ENCODE results near the gene SLC7A7. TPM values are rescaled to one million over a fixed set of nuclear protein-coding genes. Genes with fewer than 3 reads are reported as not detected.

SLC7A7 gene
- total RNA-seq, 1 experiment from 2014 or later: 2.3 TPM

DNA sequence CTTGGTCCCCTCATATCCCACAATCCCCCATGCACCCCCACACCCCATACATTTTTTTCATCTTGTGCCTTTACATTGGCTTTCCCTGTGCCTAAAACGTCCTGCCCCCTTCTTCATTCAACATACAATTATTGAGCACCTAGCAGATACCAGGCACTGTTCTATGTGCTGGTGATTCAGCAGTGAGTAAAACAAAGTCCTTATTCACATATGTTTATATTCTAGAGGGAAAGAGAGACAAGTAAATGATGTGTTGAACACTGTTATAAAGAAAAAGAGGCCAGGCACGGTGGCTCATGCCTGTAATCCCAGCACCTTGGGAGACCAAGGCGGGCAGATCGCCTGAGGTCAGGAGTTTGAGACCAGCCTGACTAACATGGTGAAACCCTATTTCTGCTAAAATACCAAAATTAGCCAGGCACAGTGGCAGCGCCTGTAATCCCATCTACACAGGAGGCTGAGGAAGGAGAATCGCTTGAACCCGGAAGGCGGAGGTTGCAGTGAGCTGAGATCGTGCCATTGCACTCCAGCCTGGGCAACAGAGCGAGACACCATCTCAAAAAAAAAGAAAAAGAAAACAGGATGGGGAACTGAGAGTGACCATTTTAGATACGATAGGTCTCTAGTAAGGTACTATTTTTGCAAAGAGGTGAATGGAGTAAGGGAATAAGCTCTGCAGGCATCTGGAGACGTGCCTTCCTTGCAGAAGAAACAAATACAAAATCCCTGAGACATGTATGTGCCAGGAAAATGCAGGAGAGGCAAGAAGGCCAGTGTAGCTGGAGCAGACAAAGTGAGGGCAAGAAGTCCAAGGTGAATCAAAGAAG, 12.2 kb downstream of the SLC7A7 start:
- ChIA-PET POLR2A (ENCODE audit: low non-redundant PET) (no interaction called here), CTCF (interaction anchor here (0.6 kb wide), 1 partner anchor 293 kb away, joined by 3 read pairs; no protein-coding TSS in a partner anchor)
- H3K4me1 ChIP-seq (ENCODE audit: insufficient read depth, low read length, poor library complexity, severe bottlenecking): no peaks in the 10 kb centered on the region
- no peaks in the 10 kb centered on the region for H3K27me3 ChIP-seq (replicated peaks; ENCODE audit: insufficient read depth, low read depth, low read length, poor library complexity)
- H3K4me3 ChIP-seq (ENCODE audit: low read depth, low read length, poor library complexity, severe bottlenecking): no peak overlapping the region
- H3K9me3 ChIP-seq (ENCODE audit: low read depth, low read length, poor library complexity, severe bottlenecking): no peaks in the 10 kb centered on the region
- no peak for DNase-seq (ENCODE audit: low spot score)
- H3K27ac ChIP-seq (ENCODE audit: low read depth, low read length, poor library complexity, severe bottlenecking): no peak overlapping the region
- intact Hi-C loops (cut with micrococcal nuclease; ENCODE audit: unreplicated experiment): no loop called here
- no peaks in the 10 kb centered on the region for H3K36me3 ChIP-seq (ENCODE audit: insufficient read depth, low read length, poor library complexity, severe bottlenecking)
- BruUV-seq (replicated peaks): no TSS peak
- TF ChIP-seq, protein P1, sequence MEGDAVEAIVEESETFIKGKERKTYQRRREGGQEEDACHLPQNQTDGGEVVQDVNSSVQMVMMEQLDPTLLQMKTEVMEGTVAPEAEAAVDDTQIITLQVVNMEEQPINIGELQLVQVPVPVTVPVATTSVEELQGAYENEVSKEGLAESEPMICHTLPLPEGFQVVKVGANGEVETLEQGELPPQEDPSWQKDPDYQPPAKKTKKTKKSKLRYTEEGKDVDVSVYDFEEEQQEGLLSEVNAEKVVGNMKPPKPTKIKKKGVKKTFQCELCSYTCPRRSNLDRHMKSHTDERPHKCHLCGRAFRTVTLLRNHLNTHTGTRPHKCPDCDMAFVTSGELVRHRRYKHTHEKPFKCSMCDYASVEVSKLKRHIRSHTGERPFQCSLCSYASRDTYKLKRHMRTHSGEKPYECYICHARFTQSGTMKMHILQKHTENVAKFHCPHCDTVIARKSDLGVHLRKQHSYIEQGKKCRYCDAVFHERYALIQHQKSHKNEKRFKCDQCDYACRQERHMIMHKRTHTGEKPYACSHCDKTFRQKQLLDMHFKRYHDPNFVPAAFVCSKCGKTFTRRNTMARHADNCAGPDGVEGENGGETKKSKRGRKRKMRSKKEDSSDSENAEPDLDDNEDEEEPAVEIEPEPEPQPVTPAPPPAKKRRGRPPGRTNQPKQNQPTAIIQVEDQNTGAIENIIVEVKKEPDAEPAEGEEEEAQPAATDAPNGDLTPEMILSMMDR (conservative IDR thresholded peaks at IDR 0.05; ENCODE audit: low read depth, low read length): no peak
- no peak for TF ChIP-seq EZH2 (IDR thresholded peaks at IDR 0.05; ENCODE audit: borderline replicate concordance, low read depth, low read length, poor library complexity, severe bottlenecking)

DNA sequence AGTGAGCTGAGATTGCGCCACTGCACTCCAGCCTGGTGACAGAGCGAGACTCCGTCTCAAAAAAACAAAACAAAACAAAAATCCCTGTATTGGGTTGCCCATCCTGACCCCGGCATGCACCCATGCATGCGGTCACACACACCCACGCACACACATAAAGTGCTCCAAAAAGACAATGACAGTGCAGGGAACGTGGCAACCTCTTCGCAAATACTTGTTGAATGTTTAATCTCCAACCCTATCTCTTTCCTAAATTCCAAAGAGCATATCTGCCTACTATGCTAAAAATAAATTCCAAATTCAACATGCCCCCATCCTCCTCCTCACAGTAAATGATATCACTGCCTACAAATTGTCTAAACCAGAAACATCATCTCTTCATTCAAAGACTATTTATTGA, 13.5 kb downstream of the SLC7A7 start:
- Histone ChIP-seq H3K9me3 (ENCODE audit: low read depth, low read length, poor library complexity, severe bottlenecking) (no peaks in the 10 kb centered on the region), H3K4me3 (ENCODE audit: low read depth, low read length, poor library complexity, severe bottlenecking) (no peak overlapping the region), H3K4me1 (ENCODE audit: insufficient read depth, low read length, poor library complexity, severe bottlenecking) (no peaks in the 10 kb centered on the region), H3K27me3 (replicated peaks; ENCODE audit: insufficient read depth, low read depth, low read length, poor library complexity) (no peaks in the 10 kb centered on the region), H3K27ac (ENCODE audit: low read depth, low read length, poor library complexity, severe bottlenecking) (no peak overlapping the region), H3K36me3 (ENCODE audit: insufficient read depth, low read length, poor library complexity, severe bottlenecking) (no peaks in the 10 kb centered on the region)
- TF ChIP-seq EZH2 (IDR thresholded peaks at IDR 0.05; ENCODE audit: borderline replicate concordance, low read depth, low read length, poor library complexity, severe bottlenecking): no peak
- TF ChIP-seq, protein P1 (conservative IDR thresholded peaks at IDR 0.05; ENCODE audit: low read depth, low read length): no peak
- DNase-seq (ENCODE audit: low spot score): no peak
- POLR2A ChIA-PET (ENCODE audit: low non-redundant PET): no interaction called here
- intact Hi-C loops (cut with micrococcal nuclease; ENCODE audit: unreplicated experiment): no loop called here
- CTCF ChIA-PET: no interaction called here
- no TSS peak for BruUV-seq (replicated peaks)

DNA sequence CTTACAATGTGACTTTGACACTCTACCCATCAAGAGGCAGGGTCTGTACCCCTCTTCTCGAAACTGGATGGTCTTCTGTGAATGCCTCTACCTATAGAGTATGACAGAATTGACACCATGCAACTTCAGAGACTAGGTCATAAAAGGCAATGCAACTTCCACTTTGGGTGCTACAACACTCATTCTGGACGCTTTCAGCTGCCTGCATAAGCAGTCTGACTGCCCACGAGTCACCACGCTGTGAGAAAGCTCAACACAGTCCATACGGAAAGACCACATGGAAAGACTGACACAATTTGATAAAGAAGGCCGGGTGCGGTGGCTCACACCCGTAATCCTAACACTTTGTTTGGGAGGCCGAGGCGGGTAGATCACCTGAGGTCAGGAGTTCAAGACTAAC, 14.9 kb downstream of the SLC7A7 start:
- Histone ChIP-seq H3K4me3 (ENCODE audit: low read depth, low read length, poor library complexity, severe bottlenecking) (no peak overlapping the region), H3K4me1 (ENCODE audit: insufficient read depth, low read length, poor library complexity, severe bottlenecking) (no peaks in the 10 kb centered on the region), H3K27ac (ENCODE audit: low read depth, low read length, poor library complexity, severe bottlenecking) (no peak overlapping the region), H3K27me3 (replicated peaks; ENCODE audit: insufficient read depth, low read depth, low read length, poor library complexity) (no peaks in the 10 kb centered on the region), H3K9me3 (ENCODE audit: low read depth, low read length, poor library complexity, severe bottlenecking) (no peaks in the 10 kb centered on the region), H3K36me3 (ENCODE audit: insufficient read depth, low read length, poor library complexity, severe bottlenecking) (no peaks in the 10 kb centered on the region)
- TF ChIP-seq, protein P1 (conservative IDR thresholded peaks at IDR 0.05; ENCODE audit: low read depth, low read length): no peak
- no peak for TF ChIP-seq EZH2 (IDR thresholded peaks at IDR 0.05; ENCODE audit: borderline replicate concordance, low read depth, low read length, poor library complexity, severe bottlenecking)
- no TSS peak for BruUV-seq (replicated peaks)
- DNase-seq (ENCODE audit: low spot score): no peak
- CTCF ChIA-PET: no interaction called here
- POLR2A ChIA-PET (ENCODE audit: low non-redundant PET): no interaction called here
- intact Hi-C loops (cut with micrococcal nuclease; ENCODE audit: unreplicated experiment): no loop called here
